WI38 (cell line): ENCODE data around the gene TMPRSS6.

Experiments
- H3K4me3 ChIP-seq: 2 replicates; pipeline ENCODE4 v1.5.1; 2011; ENCODE audit warnings: low read depth, mild to moderate bottlenecking, control low read depth, low read length
- TF ChIP-seq, protein P1 (sequence below): IDR thresholded peaks from 2 replicates; pipeline ENCODE4 v1.5.1; 2012; ENCODE audit warnings: low read depth, mild to moderate bottlenecking, control low read depth, low read length

Gene TMPRSS6

DNA sequence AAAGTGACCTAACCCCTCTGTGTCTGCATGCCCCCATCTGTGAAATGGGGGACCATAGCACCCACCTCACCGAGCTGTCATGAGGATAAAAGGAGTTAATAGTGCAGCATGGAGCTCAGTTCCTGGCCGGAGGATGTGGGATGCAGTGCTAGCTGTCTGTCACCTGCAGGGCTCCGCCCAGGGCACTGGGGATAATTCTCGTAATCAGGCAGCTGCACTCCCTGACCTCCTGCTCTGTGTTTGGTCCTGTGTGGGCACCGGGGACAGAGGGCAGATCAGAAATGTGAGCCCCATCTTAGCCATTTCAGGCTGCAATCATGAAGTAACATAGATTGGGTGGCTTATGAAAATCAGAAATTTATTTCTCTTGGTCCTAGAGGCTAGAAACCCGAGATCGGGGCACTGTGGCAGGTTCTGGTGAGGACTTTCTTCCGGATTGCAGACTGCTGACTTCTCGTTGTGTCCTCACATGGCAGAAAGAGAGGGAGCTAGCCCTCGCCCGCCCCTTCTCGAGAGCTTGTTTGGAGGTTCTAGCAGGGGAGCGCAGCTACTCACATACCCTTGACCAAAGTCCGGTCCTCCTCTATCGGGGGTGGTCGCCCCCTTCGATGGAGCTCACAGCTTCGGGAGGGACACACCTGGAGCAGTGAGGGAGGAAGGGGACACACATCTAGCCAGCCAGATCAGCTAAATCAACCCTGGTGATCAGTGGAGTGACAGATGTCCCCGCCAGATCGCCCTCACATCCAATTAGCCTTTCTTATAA is 54.7 kb downstream of the TMPRSS6 start:
- H3K4me3 ChIP-seq: no peak overlapping the region
- TF ChIP-seq, protein P1, sequence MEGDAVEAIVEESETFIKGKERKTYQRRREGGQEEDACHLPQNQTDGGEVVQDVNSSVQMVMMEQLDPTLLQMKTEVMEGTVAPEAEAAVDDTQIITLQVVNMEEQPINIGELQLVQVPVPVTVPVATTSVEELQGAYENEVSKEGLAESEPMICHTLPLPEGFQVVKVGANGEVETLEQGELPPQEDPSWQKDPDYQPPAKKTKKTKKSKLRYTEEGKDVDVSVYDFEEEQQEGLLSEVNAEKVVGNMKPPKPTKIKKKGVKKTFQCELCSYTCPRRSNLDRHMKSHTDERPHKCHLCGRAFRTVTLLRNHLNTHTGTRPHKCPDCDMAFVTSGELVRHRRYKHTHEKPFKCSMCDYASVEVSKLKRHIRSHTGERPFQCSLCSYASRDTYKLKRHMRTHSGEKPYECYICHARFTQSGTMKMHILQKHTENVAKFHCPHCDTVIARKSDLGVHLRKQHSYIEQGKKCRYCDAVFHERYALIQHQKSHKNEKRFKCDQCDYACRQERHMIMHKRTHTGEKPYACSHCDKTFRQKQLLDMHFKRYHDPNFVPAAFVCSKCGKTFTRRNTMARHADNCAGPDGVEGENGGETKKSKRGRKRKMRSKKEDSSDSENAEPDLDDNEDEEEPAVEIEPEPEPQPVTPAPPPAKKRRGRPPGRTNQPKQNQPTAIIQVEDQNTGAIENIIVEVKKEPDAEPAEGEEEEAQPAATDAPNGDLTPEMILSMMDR: no peak

DNA sequence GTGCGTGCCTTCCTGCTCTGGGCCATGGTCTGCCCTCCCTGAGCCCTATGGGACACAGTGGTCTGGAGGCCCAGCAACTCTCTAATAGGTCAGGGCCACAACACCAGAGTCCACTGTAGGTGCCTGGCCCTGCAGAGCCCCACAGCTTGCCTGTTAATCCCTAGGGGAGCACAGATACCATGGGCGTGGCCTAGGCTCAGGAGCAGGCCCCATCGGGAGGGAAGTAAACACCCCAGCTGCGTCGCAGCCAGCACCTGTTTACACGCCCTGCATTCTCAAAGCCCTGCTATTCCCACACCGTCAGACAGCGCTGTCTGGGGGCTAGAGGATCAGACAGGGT is 55.5 kb downstream of the TMPRSS6 start:
- TF ChIP-seq, protein P1: no peak
- H3K4me3 ChIP-seq: no peak overlapping the region

DNA sequence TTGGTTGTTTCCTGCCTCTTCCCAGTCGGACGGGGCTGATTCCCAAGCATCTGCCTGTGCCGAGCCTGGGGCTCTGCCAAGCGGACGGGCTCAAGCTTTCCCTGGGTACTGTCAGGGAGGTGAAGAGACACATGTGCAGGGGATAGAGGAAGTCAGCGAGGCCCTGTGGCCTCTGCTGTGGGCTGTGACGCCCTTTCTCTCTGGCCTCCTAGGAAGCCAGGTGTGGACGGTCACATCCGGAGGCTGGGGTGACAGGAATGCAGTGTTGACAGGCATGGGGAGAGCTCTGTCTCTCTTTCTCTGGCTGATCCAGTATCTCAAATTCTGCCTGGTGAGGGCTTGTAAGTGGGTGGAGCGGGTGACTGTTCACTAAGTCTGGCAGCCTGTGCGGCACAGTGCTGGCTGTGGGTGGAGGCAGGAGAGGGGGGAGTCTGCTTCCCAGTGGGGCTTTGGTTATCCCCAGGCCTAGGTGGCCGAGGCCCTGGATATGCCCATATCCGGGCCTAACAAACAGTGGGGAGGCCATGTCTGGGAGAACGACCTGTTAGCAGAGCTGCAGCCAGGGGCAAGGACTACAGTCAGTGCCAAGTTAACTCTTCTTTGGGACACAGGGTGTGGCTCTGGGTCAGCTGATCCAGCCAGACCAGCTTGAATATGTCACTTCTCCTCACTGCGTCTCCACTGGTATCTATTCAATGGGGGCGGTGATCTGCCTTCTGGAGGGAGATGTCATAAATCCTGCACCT is 56.0 kb downstream of the TMPRSS6 start:
- TF ChIP-seq, protein P1: no peak

DNA sequence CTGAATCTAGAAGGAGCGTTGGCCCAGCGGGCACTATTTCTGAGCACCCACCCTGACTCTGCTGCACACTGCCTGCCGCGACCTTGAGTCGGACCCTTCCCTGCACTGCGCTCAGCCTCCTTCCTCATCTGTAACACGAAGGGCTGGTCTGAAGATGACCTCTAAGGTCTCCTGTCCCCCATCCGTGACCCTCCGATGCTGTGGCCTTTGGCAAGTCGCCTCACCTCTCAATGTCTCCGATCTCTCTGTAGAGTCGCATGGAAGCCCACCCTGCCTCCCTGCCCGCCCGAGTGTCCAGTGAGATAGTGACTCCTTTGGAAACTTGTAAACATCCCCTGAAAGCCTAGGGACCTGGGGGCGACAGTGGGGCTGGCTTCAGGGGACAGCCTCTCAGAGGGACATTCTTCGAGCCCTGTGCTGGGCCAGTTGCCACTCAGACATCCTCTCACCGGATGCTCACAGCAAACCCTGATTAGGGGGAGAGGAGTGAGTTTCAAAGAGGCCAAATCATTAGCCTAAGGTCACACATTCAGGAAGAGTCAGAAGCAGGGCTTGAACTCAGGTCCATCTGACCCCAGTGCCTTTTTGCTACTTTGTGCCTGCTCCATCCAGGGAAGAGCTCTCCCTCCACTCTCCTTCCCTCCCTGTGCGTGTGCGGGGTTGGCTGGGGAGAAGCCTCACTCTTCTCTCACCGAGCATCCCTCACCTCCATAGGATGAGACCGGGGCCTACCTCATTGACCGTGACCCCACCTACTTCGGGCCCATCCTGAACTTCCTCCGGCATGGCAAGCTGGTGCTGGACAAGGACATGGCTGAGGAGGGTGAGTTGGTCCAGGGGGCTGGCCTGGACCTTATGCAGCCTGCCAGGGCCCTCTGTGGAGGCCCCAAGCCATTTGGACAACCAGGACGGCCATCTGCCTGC is 56.9 kb downstream of the TMPRSS6 start:
- TF ChIP-seq, protein P1: no peak
- peak overlapping the region; percentile 84 for H3K4me3 ChIP-seq

More for the DNA sequence above, 56.0 kb downstream of the TMPRSS6 start:
- H3K4me3 ChIP-seq: no peak overlapping the region

DNA sequence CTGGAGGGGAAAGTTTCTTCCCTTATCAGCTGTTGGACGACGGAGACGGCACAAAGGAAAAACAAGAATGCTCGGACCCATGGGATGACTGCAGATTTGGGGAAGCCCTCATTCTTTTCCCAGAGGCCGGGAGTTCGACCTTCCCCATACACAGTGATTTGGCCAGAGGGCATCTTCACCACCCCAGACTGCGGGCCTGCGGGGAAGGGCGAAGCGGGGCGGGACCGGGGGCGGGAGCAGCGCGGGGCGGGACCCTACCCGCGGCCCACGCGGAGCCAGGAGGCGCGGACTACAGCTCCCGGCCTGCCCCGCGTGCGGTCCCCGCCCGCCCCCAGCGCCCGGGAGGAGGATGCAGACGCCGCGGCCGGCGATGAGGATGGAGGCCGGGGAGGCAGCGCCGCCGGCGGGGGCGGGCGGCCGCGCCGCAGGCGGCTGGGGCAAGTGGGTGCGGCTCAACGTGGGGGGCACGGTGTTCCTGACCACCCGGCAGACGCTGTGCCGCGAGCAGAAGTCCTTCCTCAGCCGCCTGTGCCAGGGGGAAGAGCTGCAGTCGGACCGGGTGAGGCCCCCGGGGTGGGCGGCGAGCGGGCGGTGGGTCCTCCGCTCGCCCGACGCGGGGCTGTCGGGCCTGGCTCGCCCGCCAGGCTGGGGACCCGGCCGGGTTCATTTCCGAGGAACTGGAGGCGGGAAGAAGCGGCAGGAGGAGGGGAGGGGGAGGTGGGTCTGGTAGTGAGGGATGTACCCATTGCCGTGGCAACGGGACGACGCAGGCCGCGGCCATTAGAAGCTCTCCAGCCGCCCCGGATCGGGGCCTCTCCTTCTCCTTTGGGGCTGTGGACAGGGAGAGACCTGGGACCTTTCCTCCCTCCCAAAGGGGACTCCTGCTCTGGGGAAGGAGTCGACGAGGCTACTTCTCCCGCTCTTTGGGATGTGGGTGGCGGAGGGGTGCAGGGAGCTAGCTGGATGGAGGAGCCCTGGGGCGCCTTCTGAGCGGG is 57.8 kb downstream of the TMPRSS6 start, which contains the start of gene KCTD17:
TSS of gene KCTD17 (plus strand) at position 352 of the 995 bp plus-strand sequence. CDS start at position 371, 19 bp downstream.
- peak within 1 kb of the TSS; percentile 84 for H3K4me3 ChIP-seq
- TF ChIP-seq, protein P1: no peak

DNA sequence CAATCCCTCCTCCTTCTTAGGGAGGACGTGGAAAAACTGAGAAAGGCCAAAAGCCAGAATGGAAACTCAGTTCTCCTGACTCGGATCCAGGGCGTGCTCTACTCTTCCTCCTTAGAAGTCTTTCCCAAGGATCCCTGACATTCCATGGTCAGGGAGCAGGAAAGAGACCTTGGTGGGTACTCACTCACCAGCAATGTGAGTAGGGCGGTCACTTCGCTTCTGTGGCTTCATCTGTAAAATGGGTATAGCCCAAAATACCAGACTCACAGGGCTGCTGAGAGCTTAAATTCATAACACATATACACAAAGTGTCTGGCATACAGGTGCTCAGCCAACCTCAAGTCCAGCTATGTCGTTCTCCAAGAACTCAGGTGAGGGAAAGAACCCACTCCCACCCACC is 58.6 kb downstream of the TMPRSS6 start:
- TF ChIP-seq, protein P1: no peak
- no peak overlapping the region for H3K4me3 ChIP-seq
